Sciatic nerve (tissue), 2 donors: Measurements from ENCODE around the gene GPR162. TPM values are rescaled to one million over a fixed set of nuclear protein-coding genes. Genes with fewer than 3 reads are reported as not detected.
A peak's percentile ranks its signal among the peaks of the same experiment; 100 is the strongest.

Experiments
- ATAC-seq: fragments of 200-7000 bp; cut with Tn5 transposase; one replicate; pipeline ENCODE4 v1.9.1; 2020; ENCODE audit warnings: mild to moderate bottlenecking, moderate library complexity
- DNase-seq: peaks from one replicate; pipeline ENCODE4 v3.0.0-alpha.2; 2020; ENCODE audit warnings: low spot score
- intact Hi-C: fragments of 100-400 bp; cut with DNase I; formaldehyde crosslinking; loops from one replicate; pipeline ENCODE4 v1.14.2; 2022
- total RNA-seq: library from RNA; stranded (reverse); fragmentation: NEBNext Ultra II Directional; extraction: Animal tissue kit (Norgen Biotek cat#: 25700); gene quantifications from one replicate; pipeline ENCODE4 v1.2.1, GENCODE V29; 2021
- donor health status: DM: no; HTN: no; CAD: no.
- donor health status: DM: no; HTN: no; CAD: no.

Gene GPR162
- total RNA-seq, 1 donor from 2014 or later: 4.5 TPM

GRCh38 chr12:6819106-6820030 is 2.3 kb upstream of the GPR162 start:
- no peak for DNase-seq
- intact Hi-C loops: loop anchor here (10.0 kb wide), 1 partner anchor 65 kb away; the partner anchor contains the start of gene MLF2
- no peak for ATAC-seq

GRCh38 chr12:6820166-6820565 is 1.5 kb upstream of the GPR162 start:
- DNase-seq (no peak), ATAC-seq (no peak)
- intact Hi-C loops: loop anchor here (10.0 kb wide), 1 partner anchor 65 kb away; the partner anchor contains the start of gene MLF2

- DNase-seq (no peak), ATAC-seq (no peak)
- intact Hi-C loops: loop anchor here (10.0 kb wide), 1 partner anchor 68 kb away; the partner anchor contains the start of gene MLF2
Observed at GRCh38 chr12:6822426-6823135, 960 bp downstream of the GPR162 start.

DNA sequence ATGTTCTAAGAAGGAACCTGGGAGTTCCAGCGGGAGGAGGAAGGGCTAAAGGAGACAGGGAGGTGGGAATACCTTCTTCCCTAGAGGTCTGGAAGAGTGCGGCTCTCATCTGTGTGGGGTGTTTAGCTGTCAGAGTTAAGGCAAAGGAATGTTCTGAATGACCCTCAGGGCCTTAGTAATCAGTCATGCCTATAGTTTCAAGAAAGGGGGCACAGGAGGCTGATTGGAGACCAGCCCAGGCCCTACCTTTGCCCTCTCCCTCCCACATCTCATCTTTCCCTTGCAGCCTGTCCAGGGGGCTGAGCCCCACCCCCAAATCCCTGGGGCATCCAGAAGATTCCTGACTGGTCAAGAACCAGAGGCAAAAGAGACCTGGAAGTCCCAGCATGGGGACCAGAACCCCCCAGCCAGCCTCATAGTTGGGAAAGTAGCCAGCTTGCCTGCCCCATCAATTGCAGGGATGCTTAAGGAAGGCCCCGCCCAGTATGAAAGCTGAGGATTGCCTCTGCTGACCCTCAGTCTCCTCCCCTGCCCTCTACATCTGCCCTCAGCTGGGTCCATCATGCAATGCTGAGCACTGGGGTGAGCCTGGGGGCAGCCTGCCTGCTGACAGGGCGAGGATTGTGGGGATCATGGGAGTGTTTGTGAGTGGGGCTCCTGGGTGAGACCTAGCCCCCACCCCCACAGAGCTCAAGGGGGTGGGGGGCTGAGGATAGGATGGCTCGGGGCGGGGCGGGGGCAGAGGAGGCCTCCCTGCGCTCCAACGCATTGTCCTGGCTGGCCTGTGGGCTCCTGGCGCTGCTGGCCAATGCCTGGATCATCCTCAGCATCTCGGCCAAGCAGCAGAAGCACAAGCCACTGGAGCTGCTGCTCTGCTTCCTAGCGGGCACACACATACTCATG is 1.8 kb downstream of the GPR162 start:
- intact Hi-C loops: loop anchor here (10.0 kb wide), 1 partner anchor 69 kb away; the partner anchor contains the start of gene MLF2
- ATAC-seq (no peak), DNase-seq (no peak)

- DNase-seq: no peak
- intact Hi-C loops: loop anchor here (10.0 kb wide), 1 partner anchor 69 kb away; the partner anchor contains the start of gene MLF2
Observed at GRCh38 chr12:6824085-6824775, 2.6 kb downstream of the GPR162 start.

GRCh38 chr12:6824901-6825381 is 3.3 kb downstream of the GPR162 start:
- intact Hi-C loops: loop anchor here (10.0 kb wide), 1 partner anchor 70 kb away; the partner anchor contains the start of gene MLF2
- DNase-seq (no peak), ATAC-seq (no peak)

More at GRCh38 chr12:6824085-6824775, 2.6 kb downstream of the GPR162 start:
- no peak for ATAC-seq

- intact Hi-C loops: loop anchor here (10.0 kb wide), 1 partner anchor 71 kb away; the partner anchor contains the start of gene MLF2
- peak; percentile 71 for ATAC-seq
- peak; percentile 94 for DNase-seq
Observed at GRCh38 chr12:6825398-6826124, 3.9 kb downstream of the GPR162 start.

DNA sequence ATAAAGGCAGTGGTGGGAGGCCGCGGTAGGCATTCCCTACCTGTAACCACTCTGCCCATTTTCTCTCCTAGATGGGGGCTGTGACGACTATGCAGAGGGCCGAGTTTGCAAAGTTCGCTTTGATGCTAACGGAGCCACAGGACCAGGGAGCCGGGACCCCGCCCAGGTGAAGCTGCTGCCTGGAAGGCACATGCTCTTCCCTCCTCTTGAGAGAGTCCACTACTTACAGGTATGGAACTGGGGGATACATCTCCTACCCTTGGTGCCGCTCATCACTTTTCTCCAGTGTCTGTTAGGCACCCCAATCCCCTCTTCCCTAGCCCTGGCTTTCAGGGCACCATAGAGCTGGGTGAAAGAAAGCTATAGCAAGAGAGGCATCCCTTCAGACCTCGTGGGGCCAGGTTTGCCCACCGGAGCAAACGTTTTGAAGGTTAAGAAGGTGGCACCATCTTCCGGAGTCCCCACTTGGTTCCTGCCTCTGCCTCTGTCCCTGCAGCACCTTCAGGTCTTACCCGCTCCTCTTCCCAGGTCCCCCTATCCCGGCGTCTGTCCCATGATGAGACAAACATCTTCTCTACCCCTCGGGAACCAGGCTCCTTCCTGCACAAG is 4.6 kb downstream of the GPR162 start:
- ATAC-seq: no peak
- no peak for DNase-seq
- intact Hi-C loops: loop anchor here (10.0 kb wide), 1 partner anchor 71 kb away; the partner anchor contains the start of gene MLF2

DNA sequence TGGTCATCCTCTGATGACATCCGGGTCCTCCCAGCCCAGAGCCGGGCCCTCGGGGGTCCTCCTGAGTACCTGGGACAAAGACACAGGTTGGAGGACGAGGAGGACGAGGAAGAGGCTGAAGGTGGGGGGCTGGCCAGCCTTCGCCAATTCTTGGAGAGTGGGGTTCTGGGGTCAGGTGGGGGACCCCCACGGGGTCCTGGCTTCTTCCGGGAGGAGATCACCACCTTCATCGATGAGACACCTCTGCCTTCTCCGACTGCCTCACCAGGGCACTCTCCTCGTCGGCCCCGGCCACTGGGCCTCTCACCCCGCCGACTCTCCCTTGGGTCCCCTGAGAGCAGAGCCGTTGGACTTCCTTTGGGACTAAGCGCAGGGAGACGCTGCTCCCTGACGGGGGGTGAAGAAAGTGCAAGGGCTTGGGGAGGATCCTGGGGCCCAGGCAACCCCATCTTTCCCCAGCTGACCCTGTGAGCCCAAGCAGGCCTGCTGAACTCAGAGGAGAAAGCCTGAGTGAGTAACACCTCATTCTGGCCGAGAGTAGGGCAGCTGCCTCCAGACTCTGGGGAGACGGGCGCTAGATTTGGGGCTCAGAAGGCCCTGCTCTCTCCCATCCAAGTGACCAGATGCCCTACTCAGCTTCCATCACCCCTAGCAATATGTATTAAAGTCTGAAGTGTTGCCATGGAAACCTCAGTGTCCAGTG is 5.3 kb downstream of the GPR162 start:
- ATAC-seq (no peak), DNase-seq (no peak)
- intact Hi-C loops: loop anchor here (10.0 kb wide), 1 partner anchor 72 kb away; the partner anchor contains the start of gene MLF2

GRCh38 chr12:6827437-6827911 is 5.9 kb downstream of the GPR162 start:
- peak; percentile 81 for ATAC-seq
- DNase-seq: peak; percentile 93
- intact Hi-C loops: loop anchor here (10.0 kb wide), 1 partner anchor 73 kb away; the partner anchor contains the start of gene MLF2

GRCh38 chr12:6827982-6828780 is 6.6 kb downstream of the GPR162 start, which contains the start of gene P3H3:
TSS of gene P3H3 (plus strand) at chr12:6828407. CDS start at chr12:6828441, 34 bp downstream.
- intact Hi-C loops: loop anchor here (10.0 kb wide), 1 partner anchor 73 kb away; the partner anchor contains the start of gene MLF2
- peak; percentile 18 for ATAC-seq

GRCh38 chr12:6828781-6829535 is 7.3 kb downstream of the GPR162 start:
- intact Hi-C loops: loop anchor here (10.0 kb wide), 1 partner anchor 74 kb away; the partner anchor contains the start of gene MLF2
- DNase-seq (no peak), ATAC-seq (peak; percentile 23)

More at GRCh38 chr12:6827982-6828780, 6.6 kb downstream of the GPR162 start, which contains the start of gene P3H3:
- no peak for DNase-seq

DNA sequence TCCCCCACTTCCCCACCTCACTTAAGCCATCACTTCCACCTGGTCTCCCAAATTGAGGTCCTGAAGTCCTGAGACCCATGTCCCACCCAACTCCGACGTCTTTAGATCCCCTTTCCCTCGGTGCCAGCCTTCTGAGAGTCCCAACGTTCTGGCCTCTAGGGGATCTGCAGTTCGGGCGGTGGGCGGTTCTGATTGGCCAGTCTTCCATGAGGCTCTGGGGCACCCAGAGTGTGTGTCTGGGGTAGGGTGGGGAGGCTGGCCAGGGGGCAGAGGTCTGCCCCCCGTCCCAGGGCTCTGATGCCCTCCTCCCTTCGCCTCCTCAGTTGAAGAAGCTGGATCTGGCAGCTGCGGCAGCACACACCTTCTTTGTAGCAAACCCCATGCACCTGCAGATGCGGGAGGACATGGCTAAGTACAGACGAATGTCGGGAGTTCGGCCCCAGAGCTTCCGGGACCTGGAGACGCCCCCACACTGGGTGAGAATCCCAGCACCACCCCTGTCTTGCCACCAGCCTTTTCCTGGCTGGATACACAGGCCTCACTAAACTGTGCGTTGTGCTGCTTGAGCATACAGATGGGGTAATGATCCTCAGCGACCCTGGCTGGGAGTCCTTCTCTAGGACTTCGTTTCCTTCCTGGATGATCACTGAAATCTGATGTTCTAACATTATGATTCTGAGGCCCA is 8.1 kb downstream of the GPR162 start:
- intact Hi-C loops: loop anchor here (10.0 kb wide), 1 partner anchor 75 kb away; the partner anchor contains the start of gene MLF2
- DNase-seq (no peak), ATAC-seq (no peak)
